Panc1 (cell line): ENCODE results near the gene DDIT4L.

Experiments
- CTCF ChIP-seq: fragments of 450-650 bp; IDR thresholded peaks from 2 replicates; pipeline ENCODE4 v1.5.1; 2017; ENCODE audit warnings: mild to moderate bottlenecking
- POLR2AphosphoS5 ChIP-seq: IDR thresholded peaks from 2 replicates; pipeline ENCODE4 v1.6.1; 2012; ENCODE audit warnings: mild to moderate bottlenecking, low read depth, low read length, moderate library complexity

- no peak for TF ChIP-seq CTCF
- no peak for TF ChIP-seq POLR2AphosphoS5
Measured at GRCh38 chr4:100168521-100168920, 21.7 kb downstream of the DDIT4L start.
